ENCODE data around the gene FNDC1.

DNA sequence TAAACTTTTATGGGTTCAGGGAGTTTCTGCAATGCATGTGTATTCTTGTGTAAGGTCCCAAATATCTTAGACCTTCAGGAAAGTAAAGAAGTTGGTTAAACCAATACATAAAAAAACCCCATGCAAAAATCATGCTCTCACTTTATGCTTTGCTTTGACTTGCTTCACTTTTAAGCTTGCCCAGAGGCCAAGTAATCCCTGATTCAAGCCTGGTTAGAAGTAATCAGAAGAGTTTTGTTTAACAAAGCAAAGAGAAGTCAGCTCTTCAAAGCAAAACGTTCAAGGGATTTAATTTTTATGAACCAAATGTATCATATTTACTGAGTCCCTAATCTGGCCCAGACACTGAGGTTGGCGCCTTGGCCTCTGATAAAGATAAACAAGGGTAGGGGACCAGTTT is 26.7 kb upstream of the FNDC1 start:
- TF ChIP-seq, protein P1, sequence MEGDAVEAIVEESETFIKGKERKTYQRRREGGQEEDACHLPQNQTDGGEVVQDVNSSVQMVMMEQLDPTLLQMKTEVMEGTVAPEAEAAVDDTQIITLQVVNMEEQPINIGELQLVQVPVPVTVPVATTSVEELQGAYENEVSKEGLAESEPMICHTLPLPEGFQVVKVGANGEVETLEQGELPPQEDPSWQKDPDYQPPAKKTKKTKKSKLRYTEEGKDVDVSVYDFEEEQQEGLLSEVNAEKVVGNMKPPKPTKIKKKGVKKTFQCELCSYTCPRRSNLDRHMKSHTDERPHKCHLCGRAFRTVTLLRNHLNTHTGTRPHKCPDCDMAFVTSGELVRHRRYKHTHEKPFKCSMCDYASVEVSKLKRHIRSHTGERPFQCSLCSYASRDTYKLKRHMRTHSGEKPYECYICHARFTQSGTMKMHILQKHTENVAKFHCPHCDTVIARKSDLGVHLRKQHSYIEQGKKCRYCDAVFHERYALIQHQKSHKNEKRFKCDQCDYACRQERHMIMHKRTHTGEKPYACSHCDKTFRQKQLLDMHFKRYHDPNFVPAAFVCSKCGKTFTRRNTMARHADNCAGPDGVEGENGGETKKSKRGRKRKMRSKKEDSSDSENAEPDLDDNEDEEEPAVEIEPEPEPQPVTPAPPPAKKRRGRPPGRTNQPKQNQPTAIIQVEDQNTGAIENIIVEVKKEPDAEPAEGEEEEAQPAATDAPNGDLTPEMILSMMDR (IDR thresholded peaks at IDR 0.05), result no peak
- no peak for TF ChIP-seq POLR2A (IDR thresholded peaks at IDR 0.05)

Measured in thyroid gland (tissue), 4 donors.